K562 (cell line): Measurements from ENCODE around the gene CD36. TPM values are rescaled to one million over a fixed set of nuclear protein-coding genes. Genes with fewer than 3 reads are reported as not detected.

ENCODE experiments used
- ATAC-seq: fragments of 200-7000 bp; cut with Tn5 transposase; 3 replicates; pipeline ENCODE4 v1.9.1; 2020; ENCODE audit warnings: moderate library complexity
- BruUV-seq: library from RNA; stranded (reverse); fragments of 400-500 nt; replicated peaks from 2 replicates; lab custom pipeline; 2021; lab: Mats Ljungman, UMichigan
- CTCF ChIA-PET: fragments of 300-600 bp; formaldehyde crosslinking; extraction: SDS; loops from one replicate; lab custom pipeline; 2021; ENCODE audit warnings: low intra/inter-chr PET ratio; lab: Yijun Ruan, JAX
- POLR2A ChIA-PET: fragments of 300-600, 350-650 bp; sonication (Branson Sonifier 250); formaldehyde crosslinking; extraction: SDS; loops from one replicate; lab custom pipeline; 2021; ENCODE audit warnings: antibody characterized with exemption, inconsistent platforms; lab: Yijun Ruan, JAX
- DNase-seq, 4 experiments: peaks; one replicate each; pipeline versions ENCODE4 v3.0.0 to v3.0.0-alpha.2; 2011 to 2018; ENCODE audit warnings: low spot score in 3 of 4, mixed read lengths in 3 of 4; ENCODE audit errors: extremely low read depth in 1 of 4
- FAIRE-seq: peaks from 2 replicates; lab custom pipeline; 2011; peaks lifted over from hg19 to GRCh38; lab: Jason Lieb, UNC
- H2AFZ ChIP-seq: 2 replicates; pipeline ENCODE4 v1.6.0; 2011; ENCODE audit warnings: low read depth, low read length, control low read depth, inconsistent platforms
- H3K27ac ChIP-seq: fragments of 200-600 bp; 3 replicates; pipeline ENCODE4 v1.8.0; 2011; ENCODE audit warnings: low read depth, mild to moderate bottlenecking, control low read depth, inconsistent platforms, low read length, moderate library complexity, mixed read lengths; ENCODE audit errors: extremely low read depth
- H3K27me3 ChIP-seq, 2 experiments: fragments of 300-600 bp in 1 of 2; 2 replicates in 1 of 2; 3 replicates in 1 of 2; pipeline versions ENCODE4 v1.6.0 to v1.8.0; 2011; ENCODE audit warnings: inconsistent platforms in 2 of 2, low read length in 2 of 2, mild to moderate bottlenecking in 1 of 2, mixed read lengths in 1 of 2, moderate library complexity in 1 of 2; ENCODE audit not compliant: control insufficient read depth in 2 of 2, insufficient read depth in 2 of 2
- H3K36me3 ChIP-seq: fragments of 300-600 bp; 3 replicates; pipeline ENCODE4 v1.8.0; 2011; ENCODE audit warnings: mild to moderate bottlenecking, low read length, inconsistent platforms; ENCODE audit not compliant: control insufficient read depth, insufficient read depth
- H3K4me1 ChIP-seq, 2 experiments: fragments of 200-600 bp in 1 of 2; replicated peaks in 1 of 2; 2 replicates in 1 of 2; 3 replicates in 1 of 2; pipeline versions ENCODE4 v1.5.1 to v1.8.0; 2011; ENCODE audit warnings: inconsistent platforms in 2 of 2, low read length in 2 of 2, mild to moderate bottlenecking in 1 of 2, mixed read lengths in 1 of 2, moderate library complexity in 1 of 2; ENCODE audit not compliant: control insufficient read depth in 2 of 2, insufficient read depth in 2 of 2
- H3K4me2 ChIP-seq: 2 replicates; pipeline ENCODE4 v1.6.1; 2011; ENCODE audit warnings: low read length, control low read depth, inconsistent platforms, mixed read lengths; ENCODE audit not compliant: insufficient read depth
- H3K4me3 ChIP-seq: fragments of 200-600 bp; sonication (generic), shearing (Covaris generic); 2 replicates; pipeline ENCODE4 v1.5.1; 2016; ENCODE audit warnings: control low read depth, inconsistent platforms
- H3K79me2 ChIP-seq: fragments of 200-600 bp; 3 replicates; pipeline ENCODE4 v1.8.0; 2011; ENCODE audit warnings: low read length, inconsistent platforms; ENCODE audit not compliant: control insufficient read depth, insufficient read depth
- H3K9ac ChIP-seq, 2 experiments: 2 replicates each; pipeline versions ENCODE4 v1.6.0 to v1.6.1; 2011; ENCODE audit warnings: low read depth in 2 of 2, low read length in 2 of 2, control low read depth in 1 of 2, inconsistent platforms in 1 of 2, mild to moderate bottlenecking in 1 of 2, mixed read lengths in 1 of 2; ENCODE audit not compliant: insufficient read depth in 1 of 2
- H3K9me1 ChIP-seq: one replicate; pipeline ENCODE4 v1.6.0; 2011; ENCODE audit warnings: inconsistent platforms, mild to moderate bottlenecking, low read length, moderate library complexity; ENCODE audit not compliant: control insufficient read depth, insufficient read depth
- H3K9me3 ChIP-seq: replicated peaks from 2 replicates; pipeline ENCODE4 v1.5.1; 2011; ENCODE audit warnings: low read depth, low read length, inconsistent platforms; ENCODE audit not compliant: control insufficient read depth, insufficient read depth
- H4K20me1 ChIP-seq: replicated peaks from 2 replicates; pipeline ENCODE4 v1.6.1; 2011; ENCODE audit warnings: low read length, inconsistent platforms, mixed read lengths; ENCODE audit not compliant: control insufficient read depth, insufficient read depth
- E2F8 ChIP-seq: fragments of 450-650 bp; IDR thresholded peaks from 2 replicates; pipeline ENCODE4 v1.7.1; 2018; ENCODE audit warnings: mild to moderate bottlenecking, low read depth; ENCODE audit not compliant: partially characterized antibody
- GABPB2 ChIP-seq: fragments of 250-450 bp; sonication (Bioruptor Pico); conservative IDR thresholded peaks from 2 replicates; pipeline ENCODE4 v1.5.1; 2021; ENCODE audit warnings: mild to moderate bottlenecking
- HDAC8 ChIP-seq: fragments of 450-650 bp; IDR thresholded peaks from 2 replicates; pipeline ENCODE4 v1.6.1; 2016; ENCODE audit warnings: mild to moderate bottlenecking, missing genetic modification characterization, moderate library complexity, missing compliant biosample characterization
- MAX ChIP-seq: sonication (generic); formaldehyde crosslinking; IDR thresholded peaks from 2 replicates; pipeline ENCODE4 v1.9.0; 2022; ENCODE audit warnings: mild to moderate bottlenecking, missing genetic modification reagents
- NR0B1 ChIP-seq: fragments of 450-650 bp; IDR thresholded peaks from one replicate; pipeline ENCODE4 v1.6.1; 2018; ENCODE audit warnings: mild to moderate bottlenecking, moderate library complexity; ENCODE audit not compliant: partially characterized antibody
- PKNOX1 ChIP-seq: fragments of 450-650 bp; IDR thresholded peaks from 2 replicates; pipeline ENCODE4 v1.6.1; 2016
- RAD51 ChIP-seq: fragments of 450-650 bp; IDR thresholded peaks from 2 replicates; pipeline ENCODE4 v1.7.1; 2016; ENCODE audit warnings: low read depth, mild to moderate bottlenecking, borderline replicate concordance
- ZBTB26 ChIP-seq: fragments of 450-650 bp; formaldehyde crosslinking; IDR thresholded peaks from 2 replicates; pipeline ENCODE4 v1.4.0; 2022; ENCODE audit warnings: missing genetic modification characterization
- ZNF609 ChIP-seq: sonication (generic); formaldehyde crosslinking; IDR thresholded peaks from 2 replicates; pipeline ENCODE4 v1.8.1; 2023; ENCODE audit warnings: missing genetic modification reagents, mild to moderate bottlenecking, borderline replicate concordance
- WGBS: fragments of 100-300 bp; shearing (Covaris generic); methylation state at CpG from one replicate; pipeline ENCODE4 v1.1.6; 2016; ENCODE audit warnings: low coverage, mixed read lengths; ENCODE audit not compliant: insufficient coverage; ENCODE audit errors: missing lambda C conversion rate; 5-methylcytosine and 5-hydroxymethylcytosine counted together
- in situ Hi-C: fragments of 300-500 bp; cut with MboI; formaldehyde crosslinking; loops from 4 replicates; pipeline ENCODE4 v1.15.0; 2018; ENCODE audit warnings: inconsistent platforms, mixed read lengths
- intact Hi-C: fragments of 100-400 bp; cut with micrococcal nuclease; formaldehyde crosslinking; loops from 2 replicates; pipeline ENCODE4 v1.14.2; 2022
- polyA plus RNA-seq, 8 experiments: library from polyadenylated mRNA; depleted of rRNA in 4 of 8; stranded (reverse) in 5 of 8; unstranded in 3 of 8; fragments of >200 nt; fragmentation: Nextera tagmentation in 2 of 8; fragmentation: Illumina TruSeq in 1 of 8; extraction: Ambion mirVana in 2 of 8; extraction: Trizol in 1 of 8; gene quantifications; 2 replicates each; pipeline versions ENCODE4 v1.2.1 to v1.2.3, GENCODE V29; 2011 to 2014; ENCODE audit warnings: inconsistent platforms in 1 of 8, missing spikeins in 1 of 8
- total RNA-seq, 7 experiments: library from RNA; depleted of rRNA in 6 of 7; stranded (reverse); fragments of >200 nt in 6 of 7; fragmentation: Illumina TruSeq in 2 of 7; extraction: Trizol in 2 of 7; gene quantifications; 2 replicates each; pipeline versions ENCODE4 v1.2.1 to v1.2.3, GENCODE V29; 2011 to 2021; ENCODE audit warnings: low replicate concordance in 1 of 7

The CD36 gene
- total and polyA plus RNA-seq, 9 of the 15 experiments (the other 6 are each of a cell fraction or from before 2014, with no cell fraction given): 0.09 to 4.0 (median 0.42) TPM

GRCh38 chr7:80654887-80655340 is 16.5 kb downstream of the CD36 start:
- H3K9me3 ChIP-seq: no peaks in the 10 kb centered on the region
- ChIA-PET CTCF (interaction anchor here (0.6 to 0.7 kb wide), 2 partner anchors 158 to 589 kb away, joined by 3 to 4 read pairs; no protein-coding TSS in a partner anchor), POLR2A (no interaction called here)
- in situ Hi-C loops: no loop called here
- H3K9ac ChIP-seq: no peak overlapping the region
- H4K20me1 ChIP-seq: no peaks in the 10 kb centered on the region
- H3K79me2 ChIP-seq: no peaks in the 10 kb centered on the region
- H3K27me3 ChIP-seq: no peaks in the 10 kb centered on the region
- H3K4me1 ChIP-seq: no peaks in the 10 kb centered on the region
- no peak overlapping the region for H3K4me3 ChIP-seq
- ATAC-seq (no peak), DNase-seq (no peak), FAIRE-seq (no peak)
- no peak overlapping the region for H2AFZ ChIP-seq
- H3K9me1 ChIP-seq: no peaks in the 10 kb centered on the region
- H3K36me3 ChIP-seq: no peaks in the 10 kb centered on the region
- no TSS peak for BruUV-seq
- no peak overlapping the region for H3K4me2 ChIP-seq
- intact Hi-C loops: loop anchor here (5.0 kb wide), 1 partner anchor 598 kb away; no protein-coding TSS in a partner anchor
- H3K27ac ChIP-seq: no peak overlapping the region
- 3% methylated on average over 2 of the region's 2 CpGs for WGBS
- TF ChIP-seq MAX (CRISPR knock-in tag): no peak
- no peak for TF ChIP-seq ZBTB26 (CRISPR knock-in tag)
- TF ChIP-seq GABPB2 (CRISPR knock-in tag): no peak
- no peak for TF ChIP-seq ZNF609
- no peak for TF ChIP-seq E2F8
- no peak for TF ChIP-seq RAD51
- no peak for TF ChIP-seq NR0B1
- no peak for TF ChIP-seq HDAC8 (tag)
- TF ChIP-seq PKNOX1: no peak
